GM20431 (cell line): ENCODE measurements around the gene DDX24.

ENCODE experiments used
- in situ Hi-C: fragments of 300-500 bp; cut with MseI, MboI; formaldehyde crosslinking; loops from one replicate; pipeline ENCODE4 v1.15.0; 2020; ENCODE audit warnings: low sequenced_read_pairs; ENCODE audit not compliant: unreplicated experiment

DDX24 gene

DNA sequence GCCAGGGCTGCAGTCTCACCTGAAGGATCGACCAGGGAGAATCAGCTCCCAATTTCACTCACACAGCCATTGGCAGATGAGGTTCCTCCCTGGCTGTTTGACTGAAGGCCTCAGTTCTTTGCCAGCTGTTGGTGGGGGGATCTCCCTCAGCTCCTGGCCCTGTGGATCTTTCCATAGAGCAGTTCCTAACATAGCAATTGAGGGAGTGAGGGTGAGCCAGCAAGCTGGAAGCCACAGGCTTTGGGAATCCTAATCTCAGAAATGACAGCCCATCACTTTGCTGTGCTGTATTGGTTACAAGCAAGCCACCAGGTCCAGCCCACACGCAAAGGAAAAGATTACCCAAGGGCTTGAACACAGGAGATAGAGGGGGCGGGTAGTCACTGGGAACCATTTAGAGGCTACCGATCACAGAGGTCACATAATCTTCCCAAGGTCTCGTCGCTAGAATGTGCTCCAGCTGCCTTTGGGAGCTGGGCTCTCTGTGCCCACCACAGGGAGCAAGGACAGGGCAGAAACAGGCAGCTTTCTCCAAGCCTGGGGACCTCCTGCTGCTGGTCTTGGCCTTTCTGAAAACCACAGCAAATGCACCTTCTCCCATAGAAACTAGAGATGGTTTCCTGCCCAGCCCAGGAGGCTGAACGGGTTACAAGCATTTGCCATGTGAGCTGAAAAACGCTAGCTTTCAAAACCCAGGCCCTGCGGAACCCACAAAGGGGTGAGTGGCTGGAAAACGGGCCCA lies 59.4 kb downstream of the DDX24 start:
- in situ Hi-C loops, result no loop called here

DNA sequence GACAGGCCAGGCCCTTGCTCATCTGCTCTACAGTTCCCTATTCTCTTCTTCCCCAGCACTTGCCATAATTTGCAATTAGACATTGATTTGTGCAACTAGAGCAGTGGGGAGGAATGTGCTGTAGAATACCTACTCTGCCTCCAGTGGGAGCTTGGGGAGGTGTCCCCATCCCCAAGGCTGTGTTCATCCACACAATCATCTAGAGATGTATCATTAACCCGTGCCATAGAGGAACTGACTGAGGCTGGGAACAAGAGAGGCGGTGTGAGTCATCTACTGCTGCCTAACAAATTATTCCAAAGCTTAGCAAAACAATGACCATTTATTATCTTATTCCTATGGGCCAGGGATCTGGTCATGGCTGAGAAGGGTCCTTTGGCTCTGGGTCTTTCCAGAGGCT lies 60.0 kb downstream of the DDX24 start:
- in situ Hi-C loops, result no loop called here

DNA sequence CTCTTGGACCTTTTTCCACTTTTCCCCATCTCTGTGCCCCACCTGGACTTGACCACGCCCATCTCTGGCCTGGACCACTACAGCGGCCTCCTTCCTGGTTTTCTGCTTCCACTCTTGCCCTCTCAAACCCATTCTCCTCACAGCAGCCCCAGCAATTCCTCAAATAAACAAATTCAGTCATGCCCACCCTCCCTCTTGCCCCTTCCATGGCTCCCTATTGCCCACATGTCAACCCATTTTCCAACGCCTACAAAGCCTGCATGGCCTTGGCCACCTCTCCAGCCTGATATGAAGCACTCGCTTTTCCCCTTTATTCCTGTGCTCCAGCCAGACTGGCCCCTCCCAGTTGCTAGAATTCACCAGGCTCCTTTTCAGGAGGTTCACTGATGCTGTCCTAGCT lies 60.7 kb downstream of the DDX24 start:
- in situ Hi-C loops, result no loop called here

DNA sequence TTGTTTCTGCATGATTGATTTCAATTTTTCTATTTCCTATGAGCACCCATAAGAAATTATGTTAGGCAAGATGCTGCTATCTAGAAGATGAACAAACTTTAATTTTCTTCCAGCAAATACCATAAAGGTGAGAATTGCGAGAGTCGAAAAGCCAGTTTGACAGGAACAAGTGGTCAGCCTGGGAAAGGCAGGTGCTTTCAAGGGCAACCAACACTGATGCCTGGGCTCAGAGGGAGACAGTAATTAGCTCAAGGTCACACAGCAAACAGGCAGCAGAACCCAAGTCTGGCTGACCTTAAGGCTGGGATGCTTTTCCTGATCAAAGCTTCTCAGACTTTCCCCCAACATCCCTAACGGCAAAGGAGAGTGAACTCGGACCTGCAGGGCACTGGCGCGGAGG lies 61.7 kb downstream of the DDX24 start:
- in situ Hi-C loops, result no loop called here

DNA sequence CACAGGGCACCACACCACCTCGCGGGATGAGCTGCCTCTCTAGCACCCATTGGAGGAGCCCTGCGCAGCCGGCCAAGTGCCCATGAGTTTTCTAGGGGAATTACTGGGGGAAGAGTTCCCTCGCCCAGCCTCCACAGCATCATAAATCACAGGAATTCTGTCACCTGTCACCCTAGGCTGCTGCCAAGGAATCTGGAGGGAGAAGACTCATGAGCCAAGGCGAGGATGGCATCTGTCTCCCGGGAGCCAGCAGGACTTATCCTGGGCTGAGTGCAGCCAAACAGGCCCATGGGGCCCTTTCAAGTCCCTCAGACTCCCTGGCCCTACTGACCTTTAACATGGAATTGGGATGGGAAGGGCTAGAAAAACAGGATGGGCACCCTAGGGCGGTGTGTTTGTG lies 62.7 kb downstream of the DDX24 start:
- in situ Hi-C loops, result no loop called here

DNA sequence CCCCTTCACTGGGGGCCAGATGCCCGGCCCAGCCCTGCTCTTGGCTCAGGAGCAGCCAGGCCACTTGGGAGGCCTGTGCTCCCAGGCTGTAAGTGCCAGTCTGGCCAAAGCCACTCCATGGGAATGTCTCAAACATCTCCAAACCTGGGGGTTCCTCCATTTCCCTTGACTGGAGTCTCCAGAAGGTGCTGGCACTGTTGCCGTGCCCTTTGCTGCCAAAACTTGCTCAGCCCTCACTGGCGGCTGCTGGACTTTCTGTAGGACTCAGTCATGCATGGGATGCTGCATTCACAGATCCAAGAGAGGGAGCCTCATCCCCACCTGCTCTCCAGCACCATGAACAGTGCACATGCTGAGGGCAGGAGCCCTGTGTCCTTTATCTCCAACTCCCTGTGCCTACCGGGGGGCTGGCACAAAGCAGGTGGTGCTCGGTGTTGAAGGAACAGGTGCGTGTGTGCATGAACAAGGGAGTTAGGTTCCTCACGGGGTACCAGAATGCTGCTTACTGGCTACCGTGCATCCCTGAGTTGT lies 64.5 kb downstream of the DDX24 start:
- in situ Hi-C loops, result no loop called here

DNA sequence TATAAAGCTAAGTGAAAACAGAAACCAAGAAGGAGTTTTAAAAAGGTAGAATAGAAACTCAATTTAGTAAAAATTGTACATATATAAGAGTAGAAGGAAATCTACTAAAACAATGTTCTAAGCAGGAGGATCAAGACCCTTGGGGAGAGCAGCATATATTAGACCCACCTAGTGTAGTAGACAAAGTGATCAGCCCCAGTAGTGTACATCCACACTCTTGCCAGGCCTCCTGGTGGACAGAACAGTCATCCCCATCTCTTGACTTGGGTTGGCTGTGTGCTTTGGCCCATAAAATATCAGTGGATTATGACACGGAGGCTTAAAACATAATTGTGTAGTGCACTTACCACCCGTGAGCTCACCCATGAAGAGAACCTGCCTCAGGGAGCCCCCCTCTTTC lies 65.8 kb downstream of the DDX24 start:
- in situ Hi-C loops, result no loop called here

DNA sequence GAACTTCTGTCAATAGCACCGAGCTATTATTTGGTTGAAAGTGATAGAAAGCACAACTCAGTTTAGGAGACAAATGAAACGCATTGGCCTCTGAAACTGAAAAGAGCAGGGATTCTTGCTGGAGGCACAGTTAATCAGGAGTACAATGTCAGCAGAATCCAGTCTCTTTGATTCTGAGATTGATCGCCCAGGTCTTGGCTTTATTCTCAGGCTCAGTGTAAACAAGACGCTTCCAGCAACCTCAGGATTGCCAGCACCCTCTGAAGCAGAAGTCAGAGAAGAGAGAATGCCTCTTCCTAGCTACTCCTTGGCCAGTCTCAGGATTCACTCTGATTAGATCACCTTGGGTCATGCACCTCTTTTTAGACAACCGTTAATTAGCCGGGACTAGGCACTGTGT lies 66.6 kb downstream of the DDX24 start:
- in situ Hi-C loops, result no loop called here

DNA sequence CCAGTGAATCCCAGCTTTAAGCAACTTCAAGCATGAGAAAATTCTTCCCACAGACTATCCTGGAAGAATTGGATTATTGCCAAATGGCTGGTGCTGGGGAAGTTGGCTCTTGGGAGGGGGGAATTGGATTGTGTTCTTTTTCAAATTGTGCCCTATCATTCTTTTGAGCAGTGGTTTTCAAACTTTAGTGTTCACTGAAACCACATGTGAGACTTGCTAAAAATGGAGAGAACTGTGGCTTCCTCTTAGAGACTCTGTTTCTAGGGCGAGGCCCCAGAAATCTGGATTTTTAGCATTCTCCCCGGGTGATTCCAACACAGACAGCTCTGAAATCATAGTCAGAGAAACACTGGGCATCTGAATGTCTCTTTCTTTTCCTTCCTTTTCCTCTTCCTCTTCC lies 69.2 kb downstream of the DDX24 start:
- in situ Hi-C loops, result no loop called here

DNA sequence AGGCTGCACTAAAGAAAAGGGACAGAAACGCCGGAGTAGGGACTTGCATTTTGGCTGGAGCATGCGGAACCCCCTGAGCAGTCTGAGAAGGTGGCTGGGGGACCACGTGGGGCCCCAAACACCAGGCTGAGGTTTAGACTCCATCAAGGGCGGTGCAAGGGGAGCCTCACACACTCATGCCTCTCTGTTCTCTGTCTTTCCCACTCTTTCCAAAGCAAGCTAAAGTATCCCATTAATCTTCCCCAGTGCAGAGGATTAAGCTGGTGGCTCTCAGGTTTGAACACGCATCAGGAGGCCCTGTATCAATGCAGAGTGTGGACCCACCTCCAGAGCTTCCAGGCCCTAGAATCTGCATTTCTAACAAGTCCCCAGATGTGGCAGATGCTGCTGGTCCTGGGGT lies 70.4 kb downstream of the DDX24 start:
- in situ Hi-C loops, result no loop called here

DNA sequence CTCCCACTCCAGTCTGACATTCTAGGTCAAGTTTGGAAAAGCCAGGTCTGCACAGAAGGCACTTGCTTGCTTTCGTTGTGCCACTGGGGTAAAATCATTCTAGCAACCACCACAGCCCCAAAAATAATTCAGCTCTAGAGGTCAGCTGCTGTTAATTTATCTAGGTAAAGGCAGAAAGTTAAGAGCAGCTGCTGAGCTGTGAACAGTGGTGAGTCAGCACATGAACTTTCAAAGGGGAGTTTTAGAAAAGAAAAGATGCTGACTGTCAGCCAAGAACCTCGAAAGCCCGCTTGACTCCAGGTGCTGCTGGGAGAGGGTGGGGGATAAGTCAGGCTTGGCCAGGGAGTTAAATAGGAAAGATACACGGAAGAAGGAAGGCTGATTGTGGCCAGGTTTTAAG lies 71.2 kb downstream of the DDX24 start:
- in situ Hi-C loops, result no loop called here

DNA sequence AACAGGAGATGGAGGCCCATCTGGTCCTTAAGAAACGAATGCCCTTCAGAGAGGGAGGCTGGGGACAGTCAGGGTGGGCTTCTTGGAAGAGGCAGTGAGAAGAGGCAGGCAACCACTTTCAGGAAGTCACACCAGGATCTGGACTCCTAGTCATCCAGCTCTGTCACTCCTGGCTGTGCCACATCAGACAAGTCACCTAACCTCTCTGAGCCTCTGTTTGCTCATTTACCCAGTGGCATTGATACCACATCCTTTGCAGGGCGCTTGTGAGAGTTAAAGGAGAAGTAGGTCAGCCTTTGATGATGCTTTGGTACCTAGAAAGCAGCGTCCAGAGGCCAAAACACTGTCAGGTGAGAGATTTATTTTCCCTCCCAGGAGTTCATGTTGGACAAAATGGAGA lies 72.8 kb downstream of the DDX24 start:
- in situ Hi-C loops, result no loop called here

DNA sequence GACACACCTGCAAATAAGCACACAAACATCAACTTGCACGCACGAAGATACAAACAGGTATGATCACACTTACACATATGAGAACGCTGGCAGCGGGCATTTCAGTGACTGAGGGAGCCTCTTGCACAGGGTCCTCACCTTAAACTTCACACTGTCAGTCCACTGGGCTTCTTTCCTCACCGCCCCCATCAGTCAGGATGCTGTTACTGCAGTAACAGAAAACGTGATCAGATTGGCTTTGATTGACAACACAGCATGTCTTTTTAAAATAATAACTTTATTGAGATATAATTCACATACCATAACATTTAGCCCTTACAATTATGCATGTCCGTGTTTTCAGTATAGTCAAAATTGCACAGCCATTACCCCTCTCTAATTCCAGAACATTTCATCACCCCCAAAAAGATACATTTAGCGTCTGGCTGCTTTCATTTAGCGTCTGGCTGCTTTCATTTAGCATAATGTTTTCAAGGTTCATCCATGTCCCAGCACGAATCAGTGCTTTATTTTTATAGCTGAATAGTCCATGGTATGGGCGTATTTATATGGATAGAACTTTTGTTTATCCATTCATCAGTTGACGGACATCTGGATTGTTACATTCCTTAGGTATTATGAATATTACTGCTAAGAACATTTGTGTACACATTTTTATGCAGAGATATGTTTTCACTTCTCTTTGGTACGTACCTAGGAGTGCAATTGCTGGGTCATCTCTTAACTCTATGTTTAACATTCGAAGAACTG lies 75.5 kb downstream of the DDX24 start:
- in situ Hi-C loops, result no loop called here

DNA sequence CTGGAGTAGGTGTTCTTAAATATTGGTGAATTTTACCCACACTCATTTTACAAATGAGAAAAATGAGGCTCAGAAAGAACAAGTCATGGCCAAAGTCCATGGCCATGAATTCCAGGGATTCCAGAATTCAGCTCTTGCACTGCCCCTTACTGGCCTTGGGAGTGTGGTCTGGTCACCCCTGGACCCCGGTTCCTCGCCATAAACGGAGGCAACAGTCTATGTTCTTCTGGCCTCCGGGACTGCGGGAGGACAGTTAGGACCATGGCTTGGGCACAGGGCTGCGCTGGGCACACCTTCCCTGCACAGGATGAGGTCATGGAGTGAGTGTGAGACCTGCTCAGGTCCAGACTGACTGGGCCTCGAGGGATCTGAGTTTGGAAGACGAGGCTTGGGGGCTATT lies 77.0 kb downstream of the DDX24 start:
- in situ Hi-C loops, result loop anchor here (5.0 kb wide), 1 partner anchor 67 kb away; no protein-coding TSS in a partner anchor

DNA sequence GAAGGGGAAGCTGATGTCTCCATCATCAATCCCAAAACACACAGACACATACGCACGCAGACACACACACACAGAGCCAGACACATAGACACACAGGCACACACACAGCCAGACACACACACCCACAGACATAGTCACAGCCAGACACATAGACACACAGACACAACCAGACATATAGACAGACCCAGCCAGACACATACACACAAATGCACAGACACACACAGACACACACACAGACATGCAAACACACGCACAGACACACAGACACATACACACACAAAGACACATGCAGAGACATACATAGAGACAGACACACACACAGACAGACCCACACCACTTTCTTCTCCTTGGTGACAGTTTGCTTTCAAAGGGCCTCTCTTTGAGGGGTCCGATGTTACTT lies 77.6 kb downstream of the DDX24 start:
- in situ Hi-C loops, result loop anchor here (5.0 kb wide), 1 partner anchor 66 kb away; no protein-coding TSS in a partner anchor

DNA sequence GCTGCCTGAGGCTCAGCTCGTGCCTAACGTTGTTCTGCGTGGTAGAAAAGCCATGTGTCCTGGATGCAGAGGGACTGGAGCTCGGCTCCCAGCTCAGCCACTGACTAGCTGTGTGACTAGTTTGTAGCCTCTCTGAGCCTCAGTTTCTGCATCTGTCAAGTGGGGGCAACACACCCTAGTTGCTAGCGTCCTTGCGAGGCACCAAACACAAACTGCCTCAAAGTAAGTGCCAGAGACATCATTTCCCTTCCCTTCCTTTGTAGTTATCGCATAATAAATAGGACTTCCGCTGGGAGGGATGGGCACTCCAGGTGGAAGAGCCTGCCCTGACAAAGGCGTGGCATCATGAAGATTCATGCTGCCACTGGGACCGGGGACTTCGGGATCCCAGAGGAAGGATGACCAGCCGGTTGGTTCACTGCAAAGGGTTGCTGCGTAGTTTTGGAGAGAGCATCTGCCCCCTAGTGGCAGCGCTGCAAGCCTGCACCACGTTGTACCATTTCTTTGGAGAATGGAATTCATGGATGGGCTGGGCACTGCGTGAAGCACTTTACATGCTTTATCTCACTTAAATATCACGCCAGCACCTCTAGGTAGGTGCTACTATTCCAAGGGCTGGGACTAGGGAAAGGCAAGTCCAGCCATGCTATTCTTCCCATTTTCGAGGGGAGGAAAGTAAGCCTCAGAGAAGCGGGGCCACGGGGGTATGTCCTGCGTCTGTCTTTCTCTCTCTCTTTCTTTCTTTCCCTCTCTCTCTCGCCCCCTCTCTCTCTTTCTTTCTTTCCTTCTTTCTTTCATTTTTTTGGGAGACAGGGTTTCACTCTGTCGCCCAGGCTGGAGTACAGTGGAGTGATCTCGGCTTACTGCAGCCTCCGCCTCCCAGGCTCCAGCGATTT lies 79.3 kb downstream of the DDX24 start:
- in situ Hi-C loops, result loop anchor here (5.0 kb wide), 1 partner anchor 64 kb away; no protein-coding TSS in a partner anchor

DNA sequence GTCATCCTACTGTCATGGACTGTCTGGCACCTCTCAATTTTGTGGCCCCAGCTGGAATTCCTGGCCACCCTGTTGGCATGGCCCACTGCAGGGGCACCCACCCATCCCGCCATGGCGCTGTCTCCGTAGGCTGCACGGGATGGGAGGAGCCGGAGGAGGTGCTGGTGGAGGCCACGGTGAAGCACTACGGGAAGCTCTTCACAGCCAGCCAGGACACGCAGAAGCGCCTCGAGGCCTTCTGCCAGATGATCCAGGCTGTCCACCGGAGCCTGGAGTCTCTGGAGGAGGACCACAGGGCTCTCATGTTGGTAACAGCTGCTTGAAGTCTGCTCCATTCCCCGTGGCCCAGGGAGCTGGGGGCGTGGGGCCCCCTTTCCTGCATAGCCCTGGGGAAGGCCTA lies 80.0 kb downstream of the DDX24 start:
- in situ Hi-C loops, result loop anchor here (5.0 kb wide), 1 partner anchor 64 kb away; no protein-coding TSS in a partner anchor

DNA sequence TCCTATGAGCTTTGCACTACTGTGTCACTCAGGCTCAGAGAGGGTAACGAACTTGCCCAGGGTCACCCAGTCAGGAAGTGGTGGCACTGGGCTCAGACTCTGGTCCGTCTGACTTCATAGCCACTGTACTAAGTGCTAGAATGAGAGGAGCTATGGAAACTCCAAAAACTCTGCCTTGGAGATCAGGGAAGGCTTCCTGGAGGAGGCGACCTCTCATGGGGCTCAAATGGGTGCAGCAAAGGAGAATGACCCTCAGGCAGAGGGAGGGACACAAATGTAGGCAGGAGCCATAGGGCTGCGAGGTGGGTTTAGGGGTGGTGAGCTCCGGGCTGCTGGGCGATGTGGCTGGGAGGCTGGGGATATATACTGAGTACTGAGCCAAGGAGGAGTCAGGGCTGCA lies 80.7 kb downstream of the DDX24 start:
- in situ Hi-C loops, result loop anchor here (5.0 kb wide), 1 partner anchor 63 kb away; no protein-coding TSS in a partner anchor

DNA sequence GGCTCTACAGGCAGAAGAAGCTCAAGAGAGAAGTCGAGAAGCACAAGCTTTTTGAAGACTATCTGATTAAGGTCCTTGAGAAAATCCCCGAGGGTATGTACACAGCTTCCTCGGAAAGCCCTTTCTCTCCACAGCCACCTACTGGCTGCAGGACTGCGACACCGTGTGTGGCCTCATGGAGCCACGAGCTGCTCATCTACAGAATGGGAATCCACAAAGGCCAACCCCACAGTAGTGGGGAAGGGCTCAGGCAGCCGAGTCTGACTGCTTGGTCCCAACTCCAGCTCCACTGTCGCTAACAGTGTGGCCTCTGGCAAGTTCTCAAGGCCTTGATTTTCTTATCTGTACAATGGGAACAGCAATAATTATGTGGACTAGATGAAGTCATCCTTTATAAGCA lies 81.4 kb downstream of the DDX24 start:
- in situ Hi-C loops, result no loop called here

DNA sequence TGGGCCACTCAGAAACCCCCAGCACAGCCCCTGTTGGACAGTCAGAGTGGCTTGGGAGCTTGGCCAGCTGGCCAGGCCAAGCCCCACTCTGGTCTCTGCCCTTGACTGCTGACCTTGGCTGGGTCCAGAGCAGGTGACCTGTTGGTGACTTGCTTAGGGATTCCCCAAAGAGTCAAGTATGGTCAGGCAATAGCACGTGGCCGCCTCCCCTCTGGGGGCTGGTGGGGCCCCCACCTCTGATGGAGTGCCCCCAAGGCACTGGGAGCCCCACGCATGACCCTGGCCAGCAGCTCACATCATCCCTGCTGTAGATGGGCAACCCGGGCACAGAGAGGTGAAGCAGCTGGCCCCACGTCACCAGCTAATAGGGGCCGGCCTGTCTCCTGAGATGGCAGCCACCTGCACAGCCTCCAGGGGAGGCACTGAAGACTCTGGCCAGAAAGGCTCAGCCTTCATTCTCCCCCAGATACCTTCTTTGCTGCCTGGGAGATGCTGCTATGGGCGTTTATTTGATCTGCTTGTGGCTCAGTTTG lies 82.1 kb downstream of the DDX24 start:
- in situ Hi-C loops, result no loop called here
